Cardiac muscle cell (in vitro differentiated cells and primary cell): ENCODE data around the gene SPINT2. TPM values are rescaled to one million over a fixed set of nuclear protein-coding genes. Genes with fewer than 3 reads are reported as not detected.

Source experiments
- DNase-seq, 2 donors: peaks; one replicate each; pipeline versions ENCODE4 v3.0.0 to v3.0.0-alpha.2; 2010 to 2017; ENCODE audit warnings: low read depth in 1 of 2, low spot score in 1 of 2
- H3K27ac ChIP-seq: fragments of 200-600 bp; sonication (generic); 2 replicates; pipeline ENCODE4 v1.5.1; 2016
- H3K27me3 ChIP-seq: fragments of 200-600 bp; sonication (generic); 2 replicates; pipeline ENCODE4 v1.6.0; 2016; ENCODE audit warnings: control low read depth
- H3K36me3 ChIP-seq: fragments of 200-600 bp; sonication (generic); 2 replicates; pipeline ENCODE4 v1.5.1; 2016; ENCODE audit warnings: control low read depth
- H3K4me1 ChIP-seq: fragments of 200-600 bp; sonication (generic); 2 replicates; pipeline ENCODE4 v1.8.1; 2017; ENCODE audit warnings: low read depth, mild to moderate bottlenecking, mixed run types
- H3K4me3 ChIP-seq: fragments of 200-600 bp; sonication (generic); 2 replicates; pipeline ENCODE4 v1.5.1; 2016; ENCODE audit warnings: mild to moderate bottlenecking
- H3K9me3 ChIP-seq: fragments of 200-600 bp; sonication (generic); 2 replicates; pipeline ENCODE4 v1.5.1; 2017; ENCODE audit warnings: low read depth, mild to moderate bottlenecking, control low read depth
- polyA plus RNA-seq: library from polyadenylated mRNA; unstranded; fragments of >200 nt; fragmentation: Nextera tagmentation; extraction: Ambion mirVana; gene quantifications from 2 replicates; pipeline ENCODE4 v1.2.1, GENCODE V29; 2016
- total RNA-seq: library from RNA; depleted of rRNA; stranded (reverse); fragments of >200 nt; gene quantifications from 2 replicates; pipeline ENCODE4 v1.2.3, GENCODE V29; 2016
- TF ChIP-seq, protein P1 (sequence below): IDR thresholded peaks from 2 replicates; pipeline ENCODE4 v1.5.1; 2012; ENCODE audit warnings: low read depth, mild to moderate bottlenecking, low read length

SPINT2 gene
- total and polyA plus RNA-seq, 2 experiments from 2014 or later: 420 to 455 TPM

DNA sequence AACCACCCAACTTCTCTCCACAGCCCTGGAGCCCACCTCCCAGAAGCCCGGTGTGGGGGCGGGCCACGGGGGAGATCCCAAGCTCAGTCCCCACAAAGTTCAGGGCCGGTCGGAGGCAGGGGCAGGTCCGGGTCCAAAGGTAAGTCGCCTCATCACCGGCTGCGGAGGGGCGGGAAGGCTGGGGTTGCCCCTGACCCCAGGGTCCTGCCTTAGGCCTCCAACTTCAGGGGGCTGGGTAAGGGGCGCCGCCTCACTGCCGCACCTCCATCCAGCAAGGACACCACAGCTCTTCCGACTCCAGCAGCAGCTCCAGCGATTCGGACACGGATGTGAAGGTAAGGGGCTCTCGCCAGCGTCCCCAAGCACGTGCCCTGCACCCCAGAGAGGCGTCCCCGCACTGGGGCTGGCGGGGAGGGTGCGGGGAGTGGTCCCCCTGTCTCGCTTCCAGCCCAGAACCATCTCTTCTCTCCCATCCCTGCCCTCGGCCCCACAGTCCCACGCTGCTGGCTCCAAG lies 40.0 kb downstream of the SPINT2 start:
- Histone ChIP-seq H3K27ac (no peak overlapping the region), H3K27me3 (peaks cover 5% of the 10 kb centered on the region), H3K4me3 (no peak overlapping the region), H3K36me3 (no peaks in the 10 kb centered on the region), H3K9me3 (no peaks in the 10 kb centered on the region), H3K4me1 (peaks cover 3% of the 10 kb centered on the region)
- TF ChIP-seq, protein P1, sequence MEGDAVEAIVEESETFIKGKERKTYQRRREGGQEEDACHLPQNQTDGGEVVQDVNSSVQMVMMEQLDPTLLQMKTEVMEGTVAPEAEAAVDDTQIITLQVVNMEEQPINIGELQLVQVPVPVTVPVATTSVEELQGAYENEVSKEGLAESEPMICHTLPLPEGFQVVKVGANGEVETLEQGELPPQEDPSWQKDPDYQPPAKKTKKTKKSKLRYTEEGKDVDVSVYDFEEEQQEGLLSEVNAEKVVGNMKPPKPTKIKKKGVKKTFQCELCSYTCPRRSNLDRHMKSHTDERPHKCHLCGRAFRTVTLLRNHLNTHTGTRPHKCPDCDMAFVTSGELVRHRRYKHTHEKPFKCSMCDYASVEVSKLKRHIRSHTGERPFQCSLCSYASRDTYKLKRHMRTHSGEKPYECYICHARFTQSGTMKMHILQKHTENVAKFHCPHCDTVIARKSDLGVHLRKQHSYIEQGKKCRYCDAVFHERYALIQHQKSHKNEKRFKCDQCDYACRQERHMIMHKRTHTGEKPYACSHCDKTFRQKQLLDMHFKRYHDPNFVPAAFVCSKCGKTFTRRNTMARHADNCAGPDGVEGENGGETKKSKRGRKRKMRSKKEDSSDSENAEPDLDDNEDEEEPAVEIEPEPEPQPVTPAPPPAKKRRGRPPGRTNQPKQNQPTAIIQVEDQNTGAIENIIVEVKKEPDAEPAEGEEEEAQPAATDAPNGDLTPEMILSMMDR: no peak
- DNase-seq: no peak

DNA sequence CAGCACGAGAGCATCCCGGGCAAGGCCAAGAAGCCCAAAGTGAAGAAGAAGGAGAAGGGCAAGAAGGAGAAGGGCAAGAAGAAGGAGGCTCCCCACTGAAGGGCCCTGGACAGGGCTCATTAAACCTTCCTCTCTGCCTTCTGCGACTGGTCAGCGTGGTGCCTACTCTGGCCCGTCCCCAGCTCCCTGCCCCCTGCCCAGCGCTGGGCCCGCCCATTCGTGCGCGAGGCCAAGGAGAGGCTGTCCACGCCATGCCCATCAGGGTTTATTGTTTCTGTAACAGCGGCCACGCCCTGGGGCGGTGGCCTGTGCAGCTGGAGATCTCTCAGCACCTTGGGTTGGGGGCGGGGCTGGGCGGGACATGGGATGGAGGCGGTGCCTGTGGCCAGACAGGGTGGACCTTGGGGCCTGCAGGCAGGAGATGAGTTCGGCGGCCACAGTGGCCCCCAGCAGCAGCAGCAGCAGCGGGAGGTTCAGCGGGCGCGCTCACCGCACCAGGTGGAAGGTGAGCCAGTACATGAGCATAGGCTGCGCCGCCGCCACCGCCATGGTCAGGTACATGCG lies 40.6 kb downstream of the SPINT2 start:
- peaks cover 3% of the 10 kb centered on the region for H3K4me1 ChIP-seq
- H3K4me3 ChIP-seq: no peak overlapping the region
- H3K27ac ChIP-seq: no peak overlapping the region
- H3K27me3 ChIP-seq: peaks cover 5% of the 10 kb centered on the region
- no peaks in the 10 kb centered on the region for H3K9me3 ChIP-seq
- peak in 1 of 2 donors; percentile 92 for DNase-seq
- H3K36me3 ChIP-seq: no peaks in the 10 kb centered on the region
- TF ChIP-seq, protein P1: no peak

DNA sequence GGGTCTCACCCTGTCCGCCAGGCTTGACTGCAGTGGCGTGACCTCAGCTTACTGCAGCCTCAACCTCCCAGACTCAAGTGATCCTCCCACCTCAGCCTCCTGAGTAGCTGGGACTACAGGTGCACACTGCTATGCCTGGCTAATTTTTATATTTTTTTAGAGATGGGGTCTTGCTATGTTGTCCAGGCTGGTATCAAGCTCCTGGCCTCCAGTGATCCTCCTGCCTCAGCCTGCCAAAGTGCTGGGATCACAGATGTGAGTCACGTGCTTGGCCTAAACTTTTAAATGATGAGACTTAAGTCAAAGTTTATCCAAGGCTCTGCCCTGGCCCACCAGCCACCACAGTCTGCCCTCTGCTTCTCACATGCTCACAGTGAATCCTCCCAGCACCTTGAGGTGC lies 41.9 kb downstream of the SPINT2 start:
- Histone ChIP-seq H3K36me3 (no peaks in the 10 kb centered on the region), H3K27ac (no peak overlapping the region), H3K9me3 (no peaks in the 10 kb centered on the region), H3K4me1 (peaks cover 3% of the 10 kb centered on the region), H3K27me3 (peaks cover 5% of the 10 kb centered on the region), H3K4me3 (no peak overlapping the region)
- TF ChIP-seq, protein P1: no peak
- no peak for DNase-seq

DNA sequence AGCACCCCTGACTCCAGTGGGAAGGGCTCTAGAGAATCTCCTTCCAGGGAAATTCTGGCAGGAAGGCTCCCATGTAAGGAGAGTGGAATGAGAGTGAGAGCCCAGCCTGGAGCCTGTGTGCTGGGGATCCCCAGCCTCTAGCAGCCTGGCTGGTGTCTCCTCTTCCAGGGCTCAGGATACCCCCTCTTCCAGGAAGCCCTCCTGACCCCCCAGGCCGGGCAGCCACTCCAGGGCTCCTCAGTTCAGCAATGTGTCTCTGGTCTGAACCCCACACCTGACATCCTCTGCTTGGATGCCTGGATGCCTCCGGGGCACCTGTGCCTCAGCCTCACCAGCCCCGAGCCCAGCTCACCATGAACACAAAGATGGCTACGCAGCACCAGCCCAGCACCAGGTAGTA lies 42.7 kb downstream of the SPINT2 start:
- H3K36me3 ChIP-seq: no peaks in the 10 kb centered on the region
- no peak overlapping the region for H3K27ac ChIP-seq
- peaks cover 5% of the 10 kb centered on the region for H3K27me3 ChIP-seq
- DNase-seq: no peak
- peaks cover 3% of the 10 kb centered on the region for H3K4me1 ChIP-seq
- TF ChIP-seq, protein P1: no peak
- no peak overlapping the region for H3K4me3 ChIP-seq
- H3K9me3 ChIP-seq: no peaks in the 10 kb centered on the region

DNA sequence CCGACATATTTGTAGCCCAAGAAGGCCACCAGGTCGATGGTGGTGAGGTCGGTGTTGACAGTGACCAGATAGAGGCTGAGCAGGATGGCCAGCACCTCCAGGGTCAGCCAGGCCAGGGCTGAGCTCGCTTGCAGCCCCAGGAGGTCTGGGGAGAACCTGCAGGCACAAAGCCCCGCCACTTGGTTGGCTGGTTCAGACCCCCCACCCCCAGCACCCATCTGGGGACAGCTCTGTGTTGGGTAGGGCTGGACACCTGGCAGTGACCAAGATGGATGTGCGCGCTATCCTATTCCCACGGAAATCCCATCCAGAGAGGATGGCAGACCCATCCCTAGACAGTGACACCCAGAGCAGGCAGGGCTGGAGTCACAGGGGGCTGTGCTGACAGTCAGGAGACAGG lies 43.2 kb downstream of the SPINT2 start:
- peaks cover 3% of the 10 kb centered on the region for H3K4me1 ChIP-seq
- peaks cover 5% of the 10 kb centered on the region for H3K27me3 ChIP-seq
- H3K4me3 ChIP-seq: no peak overlapping the region
- no peak for DNase-seq
- no peaks in the 10 kb centered on the region for H3K9me3 ChIP-seq
- no peak overlapping the region for H3K27ac ChIP-seq
- TF ChIP-seq, protein P1: no peak
- H3K36me3 ChIP-seq: no peaks in the 10 kb centered on the region
